Neural progenitor cell (in vitro differentiated cells): Measurements from ENCODE around the gene MAP2K5. TPM values are rescaled to one million over a fixed set of nuclear protein-coding genes. Genes with fewer than 3 reads are reported as not detected.

Experiments
- DNase-seq: peaks from one replicate; pipeline ENCODE4 v3.0.0-alpha.2; 2016; ENCODE audit warnings: low spot score
- H2AFZ ChIP-seq: fragments of 200-600 bp; sonication (generic); replicated peaks from 2 replicates; pipeline ENCODE4 v1.6.1; 2016; ENCODE audit warnings: antibody characterized with exemption
- H3F3A ChIP-seq: fragments of 200-600 bp; sonication (generic); 2 replicates; pipeline ENCODE4 v1.6.1; 2016; ENCODE audit warnings: antibody characterized with exemption, low read depth
- H3K27ac ChIP-seq: fragments of 200-600 bp; sonication (generic); 2 replicates; pipeline ENCODE4 v1.5.1; 2016; ENCODE audit warnings: mild to moderate bottlenecking
- H3K27me3 ChIP-seq: fragments of 200-600 bp; sonication (generic); 2 replicates; pipeline ENCODE4 v1.6.1; 2016; ENCODE audit warnings: mild to moderate bottlenecking, moderate library complexity
- H3K36me3 ChIP-seq: fragments of 200-600 bp; sonication (generic); 2 replicates; pipeline ENCODE4 v1.5.1; 2016
- H3K4me1 ChIP-seq: fragments of 200-600 bp; sonication (generic); 2 replicates; pipeline ENCODE4 v1.6.1; 2016; ENCODE audit warnings: mixed run types
- H3K4me2 ChIP-seq: fragments of 200-600 bp; sonication (generic); 2 replicates; pipeline ENCODE4 v1.6.1; 2016
- H3K4me3 ChIP-seq: fragments of 200-600 bp; sonication (generic); 2 replicates; pipeline ENCODE4 v1.5.1; 2016
- H3K79me2 ChIP-seq: fragments of 200-600 bp; sonication (generic); 2 replicates; pipeline ENCODE4 v1.6.1; 2016; ENCODE audit warnings: low read depth
- H3K9ac ChIP-seq: fragments of 200-600 bp; sonication (generic); 2 replicates; pipeline ENCODE4 v1.6.1; 2016
- H3K9me3 ChIP-seq: fragments of 200-600 bp; sonication (generic); 2 replicates; pipeline ENCODE4 v1.5.1; 2016; ENCODE audit warnings: low read depth
- H4K20me1 ChIP-seq: fragments of 200-600 bp; sonication (generic); 2 replicates; pipeline ENCODE4 v1.6.1; 2016; ENCODE audit warnings: low read depth
- H3K27ac Mint-ChIP-seq: 3 replicates; pipeline ENCODE4 v1.8.0; 2021; ENCODE audit warnings: mixed read lengths
- H3K27me3 Mint-ChIP-seq: 2 replicates; pipeline ENCODE4 v1.8.0; 2022; ENCODE audit warnings: low read depth, mild to moderate bottlenecking, inconsistent platforms, moderate library complexity, mixed read lengths; ENCODE audit not compliant: insufficient read depth
- H3K36me3 Mint-ChIP-seq: 3 replicates; pipeline ENCODE4 v1.8.0; 2021; ENCODE audit warnings: mixed read lengths
- H3K4me1 Mint-ChIP-seq: 3 replicates; pipeline ENCODE4 v1.8.0; 2021; ENCODE audit warnings: mixed read lengths
- H3K4me3 Mint-ChIP-seq: 3 replicates; pipeline ENCODE4 v1.8.0; 2021; ENCODE audit warnings: mild to moderate bottlenecking, moderate library complexity, mixed read lengths
- H3K9me3 Mint-ChIP-seq: 3 replicates; pipeline ENCODE4 v1.8.0; 2020; ENCODE audit warnings: mixed read lengths
- EZH2 ChIP-seq: fragments of 200-600 bp; sonication (generic); IDR thresholded peaks from 2 replicates; pipeline ENCODE4 v1.6.1; 2017; ENCODE audit warnings: antibody characterized with exemption, mild to moderate bottlenecking, moderate library complexity
- EZH2phosphoT487 ChIP-seq: fragments of 200-600 bp; sonication (generic); IDR thresholded peaks from 2 replicates; pipeline ENCODE4 v1.6.1; 2017; ENCODE audit warnings: antibody characterized with exemption
- total RNA-seq: library from RNA; depleted of rRNA; stranded (reverse); fragments of >200 nt; gene quantifications from 2 replicates; pipeline ENCODE4 v1.2.3, GENCODE V29; 2015; ENCODE audit warnings: low replicate concordance
- TF ChIP-seq, protein P1 (sequence below): fragments of 200-600 bp; sonication (generic); IDR thresholded peaks from 2 replicates; pipeline ENCODE4 v1.5.1; 2017; ENCODE audit warnings: antibody characterized with exemption, mild to moderate bottlenecking

Gene MAP2K5
- total RNA-seq, 1 donor from 2014 or later, result 17.2 TPM

DNA sequence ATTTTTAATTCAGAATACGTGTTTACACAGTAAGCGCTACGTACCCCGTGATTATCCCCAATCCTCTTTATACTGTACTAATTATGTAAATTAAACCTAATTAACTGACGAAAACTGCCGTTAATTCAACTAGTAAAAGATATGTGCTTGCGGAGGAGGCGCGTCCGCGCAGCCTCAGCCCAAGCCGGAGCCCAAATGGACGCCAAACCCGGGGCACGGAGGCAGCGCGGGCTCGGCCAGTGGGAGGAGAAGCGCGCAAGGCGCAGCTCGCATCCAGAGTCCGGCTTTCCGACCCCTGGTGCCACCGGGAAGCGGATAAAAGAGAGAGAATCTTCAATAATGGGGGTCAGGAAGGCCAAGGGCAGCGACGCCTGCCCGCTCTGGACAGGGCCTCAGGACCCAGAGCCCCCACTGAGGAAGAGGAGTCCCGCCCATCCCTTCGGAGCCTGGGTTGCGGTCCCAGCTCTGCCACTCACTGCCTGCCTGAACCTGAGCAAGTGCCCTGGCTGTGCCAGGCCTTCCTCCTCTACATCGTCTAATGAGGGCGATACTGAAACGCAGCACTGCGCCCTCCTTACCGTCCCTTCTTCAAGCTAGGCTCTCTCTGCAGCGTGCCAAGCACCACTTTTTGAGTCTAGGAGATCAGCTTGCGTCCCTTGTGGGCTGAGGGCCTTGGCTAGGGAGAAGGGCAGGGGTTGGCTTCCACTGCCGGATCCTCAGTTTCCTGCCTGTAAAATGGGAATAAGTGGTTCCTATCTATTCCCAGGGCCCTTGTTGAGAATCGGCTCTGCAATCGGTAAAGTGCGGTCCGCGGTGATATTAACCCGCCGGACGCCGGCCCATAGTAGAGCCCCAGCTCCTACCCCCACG is 277.9 kb downstream of the MAP2K5 start:
- no peak overlapping the region for H3K27ac ChIP-seq
- peaks cover 18% of the 10 kb centered on the region for H3K4me1 Mint-ChIP-seq
- no peak for DNase-seq
- H3K4me3 Mint-ChIP-seq, result peak overlapping the region; percentile 30
- TF ChIP-seq EZH2, result peak; percentile 38
- no peak for TF ChIP-seq EZH2phosphoT487
- H3K27me3 ChIP-seq, result peaks cover 90% of the 10 kb centered on the region
- H4K20me1 ChIP-seq, result peaks cover 54% of the 10 kb centered on the region
- no peak overlapping the region for H3K9ac ChIP-seq
- H3K36me3 Mint-ChIP-seq, result no peaks in the 10 kb centered on the region
- no peak overlapping the region for H3K27ac Mint-ChIP-seq
- no peak overlapping the region for H2AFZ ChIP-seq
- H3K79me2 ChIP-seq, result no peaks in the 10 kb centered on the region
- no peak overlapping the region for H3K4me3 ChIP-seq
- H3F3A ChIP-seq, result peaks cover 23% of the 10 kb centered on the region
- H3K4me1 ChIP-seq, result peaks cover 35% of the 10 kb centered on the region
- peaks cover 72% of the 10 kb centered on the region for H3K27me3 Mint-ChIP-seq
- H3K9me3 ChIP-seq, result peaks cover 5% of the 10 kb centered on the region
- H3K4me2 ChIP-seq, result peak overlapping the region; percentile 42
- H3K36me3 ChIP-seq, result no peaks in the 10 kb centered on the region
- H3K9me3 Mint-ChIP-seq, result peaks cover 19% of the 10 kb centered on the region

GRCh38 chr15:67820992-67821783 is 278.7 kb downstream of the MAP2K5 start:
- no peaks in the 10 kb centered on the region for H3K79me2 ChIP-seq
- TF ChIP-seq, protein P1, sequence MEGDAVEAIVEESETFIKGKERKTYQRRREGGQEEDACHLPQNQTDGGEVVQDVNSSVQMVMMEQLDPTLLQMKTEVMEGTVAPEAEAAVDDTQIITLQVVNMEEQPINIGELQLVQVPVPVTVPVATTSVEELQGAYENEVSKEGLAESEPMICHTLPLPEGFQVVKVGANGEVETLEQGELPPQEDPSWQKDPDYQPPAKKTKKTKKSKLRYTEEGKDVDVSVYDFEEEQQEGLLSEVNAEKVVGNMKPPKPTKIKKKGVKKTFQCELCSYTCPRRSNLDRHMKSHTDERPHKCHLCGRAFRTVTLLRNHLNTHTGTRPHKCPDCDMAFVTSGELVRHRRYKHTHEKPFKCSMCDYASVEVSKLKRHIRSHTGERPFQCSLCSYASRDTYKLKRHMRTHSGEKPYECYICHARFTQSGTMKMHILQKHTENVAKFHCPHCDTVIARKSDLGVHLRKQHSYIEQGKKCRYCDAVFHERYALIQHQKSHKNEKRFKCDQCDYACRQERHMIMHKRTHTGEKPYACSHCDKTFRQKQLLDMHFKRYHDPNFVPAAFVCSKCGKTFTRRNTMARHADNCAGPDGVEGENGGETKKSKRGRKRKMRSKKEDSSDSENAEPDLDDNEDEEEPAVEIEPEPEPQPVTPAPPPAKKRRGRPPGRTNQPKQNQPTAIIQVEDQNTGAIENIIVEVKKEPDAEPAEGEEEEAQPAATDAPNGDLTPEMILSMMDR, result no peak
- TF ChIP-seq EZH2phosphoT487, result peak; percentile 33
- peak; percentile 33 for TF ChIP-seq EZH2
- H3K9me3 ChIP-seq, result no peaks in the 10 kb centered on the region
- Mint-ChIP-seq H3K4me3 (peak overlapping the region; percentile 83), H3K4me1 (peaks cover 24% of the 10 kb centered on the region), H3K9me3 (peaks cover 15% of the 10 kb centered on the region), H3K36me3 (no peaks in the 10 kb centered on the region), H3K27ac (no peak overlapping the region), H3K27me3 (peaks cover 77% of the 10 kb centered on the region)
- H3K9ac ChIP-seq, result no peak overlapping the region
- peak overlapping the region; percentile 65 for H3K4me2 ChIP-seq
- peaks cover 62% of the 10 kb centered on the region for H4K20me1 ChIP-seq
- H3K36me3 ChIP-seq, result no peaks in the 10 kb centered on the region
- H3F3A ChIP-seq, result peaks cover 32% of the 10 kb centered on the region
- DNase-seq, result peak; percentile 89
- no peak overlapping the region for H3K4me3 ChIP-seq
- H3K27me3 ChIP-seq, result peaks cover 99% of the 10 kb centered on the region
- H3K4me1 ChIP-seq, result peaks cover 39% of the 10 kb centered on the region
- no peak overlapping the region for H3K27ac ChIP-seq
- no peak overlapping the region for H2AFZ ChIP-seq

DNA sequence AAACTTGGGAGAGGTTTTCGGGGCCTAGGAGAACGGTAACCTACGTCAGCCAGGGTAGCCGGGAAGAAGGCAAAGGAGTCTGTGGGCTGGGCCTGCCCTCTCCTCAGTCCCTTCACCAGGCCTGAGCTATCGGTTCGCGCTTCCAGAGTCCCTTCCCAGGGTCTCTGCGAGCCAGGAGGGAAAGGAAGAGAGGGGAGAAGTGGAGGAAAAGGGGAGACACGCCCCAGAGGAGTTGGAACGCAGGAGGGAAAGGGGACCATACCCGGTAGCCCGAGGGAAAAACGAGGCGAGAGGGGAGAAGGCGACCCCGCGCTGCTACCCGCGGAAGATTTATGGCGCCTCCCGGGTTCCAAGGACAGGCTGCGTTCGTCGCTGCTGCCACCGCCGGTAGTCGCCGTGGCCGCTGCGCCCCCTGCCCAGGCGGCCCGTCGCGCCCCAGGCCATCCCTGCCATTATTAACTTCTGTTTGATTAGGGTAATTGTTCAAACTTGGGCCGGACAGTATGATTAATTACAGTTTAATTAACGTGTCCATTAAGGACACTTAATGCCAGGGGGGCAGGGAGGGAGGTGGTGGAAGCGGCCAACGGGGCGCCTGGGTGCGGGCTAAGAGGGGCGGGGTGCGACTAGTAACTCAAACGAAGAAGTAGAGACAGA is 279.4 kb downstream of the MAP2K5 start:
- Mint-ChIP-seq H3K9me3 (peaks cover 11% of the 10 kb centered on the region), H3K4me1 (peaks cover 26% of the 10 kb centered on the region), H3K27me3 (peaks cover 77% of the 10 kb centered on the region), H3K4me3 (peak overlapping the region; percentile 83), H3K27ac (no peak overlapping the region), H3K36me3 (no peaks in the 10 kb centered on the region)
- Histone ChIP-seq H3K9ac (no peak overlapping the region), H3K79me2 (no peaks in the 10 kb centered on the region), H3K4me2 (peak overlapping the region; percentile 65), H3K4me3 (peak overlapping the region; percentile 4), H3K27ac (no peak overlapping the region), H4K20me1 (peaks cover 69% of the 10 kb centered on the region), H3K27me3 (peaks cover 100% of the 10 kb centered on the region), H3F3A (peaks cover 32% of the 10 kb centered on the region), H3K4me1 (peaks cover 39% of the 10 kb centered on the region), H3K9me3 (no peaks in the 10 kb centered on the region), H3K36me3 (no peaks in the 10 kb centered on the region), H2AFZ (no peak overlapping the region)
- TF ChIP-seq, protein P1, result peak; percentile 17
- TF ChIP-seq EZH2 (peak; percentile 96), EZH2phosphoT487 (peak; percentile 94)
- peak; percentile 48 for DNase-seq
